MM.1S (cell line): Measurements from ENCODE around the gene TRAF3.

Experiments used
- CTCF ChIP-seq: fragments of 300-600 bp; sonication (generic); IDR thresholded peaks from 2 replicates; pipeline ENCODE4 v1.5.1; 2016; ENCODE audit warnings: antibody characterized with exemption, low read length, mixed read lengths
- EZH2phosphoT487 ChIP-seq: fragments of 300-600 bp; sonication (generic); IDR thresholded peaks from 2 replicates; pipeline ENCODE4 v1.6.1; 2018; ENCODE audit warnings: antibody characterized with exemption, low read length

GRCh38 chr14:102828151-102828550 is 50.9 kb downstream of the TRAF3 start:
- TF ChIP-seq CTCF: no peak
- TF ChIP-seq EZH2phosphoT487: no peak
